Measurements from ENCODE around the gene PDZD2.
"Not testable (repeated sequence)": the region's sequence is repeated elsewhere in the genome, so short reads cannot be mapped to it uniquely, and the experiment has no call there.

The PDZD2 gene

DNA sequence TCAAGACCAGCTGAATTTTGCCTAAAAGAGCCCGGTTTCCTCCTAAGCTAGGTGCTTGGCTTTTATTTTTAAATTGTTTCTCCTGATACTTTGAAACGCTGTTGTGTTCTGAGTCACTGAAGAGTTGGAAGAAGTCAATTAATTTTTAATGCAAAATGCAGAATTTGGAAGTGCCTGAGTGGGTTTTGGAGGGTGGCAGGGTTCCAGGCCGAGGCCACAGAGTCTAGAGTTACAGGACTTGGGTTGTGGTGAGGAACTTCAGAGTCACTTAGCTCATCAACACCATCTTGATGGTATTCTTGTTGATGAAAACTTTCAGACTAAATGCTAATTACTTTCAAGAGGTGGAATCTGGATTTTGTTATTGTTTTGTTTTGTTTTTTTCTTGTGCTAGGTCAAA is 130.6 kb downstream of the PDZD2 start:
- DNase-seq (ENCODE audit: low spot score) = no peak

DNA sequence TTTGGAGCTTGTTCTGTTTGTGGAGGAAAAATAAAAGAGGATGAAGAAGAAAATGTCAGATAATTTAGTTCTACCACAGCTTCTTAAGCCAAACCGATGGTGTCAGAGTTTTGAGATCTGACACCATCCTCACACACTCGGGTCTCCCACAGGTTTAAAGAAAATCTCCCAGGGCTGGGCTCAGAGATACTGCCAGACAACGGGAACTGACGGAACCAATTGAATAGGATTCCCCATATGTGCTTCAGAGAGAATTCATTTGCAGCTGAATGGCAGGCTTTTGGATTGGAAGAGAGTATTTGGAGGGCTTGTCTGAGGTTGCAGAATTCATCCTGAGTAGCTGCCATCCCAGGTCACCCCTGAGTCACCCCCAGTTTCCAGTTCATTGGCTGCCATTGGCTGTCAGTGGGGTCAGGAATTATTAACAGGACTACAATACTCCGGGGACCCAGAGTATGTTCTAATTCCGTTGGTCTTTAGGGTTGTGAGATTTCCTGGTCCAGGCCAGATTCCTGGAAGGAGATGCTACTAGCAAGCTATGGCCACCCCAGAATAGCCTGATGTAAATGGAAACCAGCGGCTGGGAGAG is 131.3 kb downstream of the PDZD2 start:
- DNase-seq (ENCODE audit: low spot score) = no peak

DNA sequence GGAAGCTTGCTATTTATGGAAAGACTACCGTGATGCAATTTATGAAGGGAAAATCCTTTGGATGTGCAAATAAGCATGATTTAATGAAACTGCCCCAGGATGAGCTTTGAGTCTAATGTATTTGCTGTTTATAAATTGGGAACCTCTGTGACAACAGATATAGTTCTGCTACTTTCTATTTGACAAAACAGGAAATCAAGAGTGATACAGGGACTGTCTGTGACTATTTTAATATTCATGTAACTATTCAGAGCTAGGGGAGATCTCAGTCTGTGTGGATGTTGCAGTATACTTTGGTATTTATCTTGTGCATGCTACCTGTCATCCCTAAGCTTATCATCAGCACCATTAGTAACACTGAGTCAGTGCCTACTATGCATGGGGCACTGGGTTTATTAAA is 132.1 kb downstream of the PDZD2 start:
- DNase-seq (ENCODE audit: low spot score) = no peak

DNA sequence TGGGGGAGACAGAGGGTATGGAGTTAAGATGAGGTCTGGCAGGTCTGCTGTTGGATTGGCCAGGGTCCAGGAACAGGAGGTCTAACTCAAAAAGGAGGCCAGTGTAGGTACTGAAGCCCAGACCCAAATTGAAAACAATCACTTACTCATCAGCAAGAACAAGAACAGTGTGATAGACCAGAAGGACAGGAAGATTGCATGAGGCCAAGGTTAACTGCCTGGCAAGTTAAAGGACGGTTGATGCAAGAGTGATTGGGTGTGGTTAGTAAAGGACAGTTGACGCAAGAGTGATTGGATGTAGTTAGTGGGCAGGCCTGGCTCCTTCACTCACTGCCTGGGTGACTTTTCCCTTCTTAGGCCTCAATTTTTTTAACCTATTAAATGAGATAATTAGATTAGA is 132.6 kb downstream of the PDZD2 start:
- no peak for DNase-seq (ENCODE audit: low spot score)

DNA sequence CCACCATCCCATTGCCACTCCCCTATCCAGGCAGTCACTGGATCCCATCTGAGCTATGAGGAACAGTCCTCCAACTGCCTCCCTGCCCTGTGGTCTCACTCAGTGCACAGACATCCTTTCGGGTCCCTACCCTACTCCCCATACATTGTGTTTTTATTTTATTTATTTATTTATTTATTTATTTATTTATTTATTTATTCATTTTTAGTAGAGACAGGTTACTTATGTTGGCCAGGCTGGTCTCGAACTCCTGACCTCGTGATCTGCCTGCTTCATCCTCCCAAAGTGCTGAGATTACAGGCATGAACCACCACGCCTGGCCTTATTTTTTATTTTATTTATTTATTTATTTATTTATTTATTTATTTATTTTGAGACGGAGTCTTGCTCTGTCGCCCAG is 137.4 kb downstream of the PDZD2 start:
- DNase-seq (ENCODE audit: low spot score) = not testable (repeated sequence)

DNA sequence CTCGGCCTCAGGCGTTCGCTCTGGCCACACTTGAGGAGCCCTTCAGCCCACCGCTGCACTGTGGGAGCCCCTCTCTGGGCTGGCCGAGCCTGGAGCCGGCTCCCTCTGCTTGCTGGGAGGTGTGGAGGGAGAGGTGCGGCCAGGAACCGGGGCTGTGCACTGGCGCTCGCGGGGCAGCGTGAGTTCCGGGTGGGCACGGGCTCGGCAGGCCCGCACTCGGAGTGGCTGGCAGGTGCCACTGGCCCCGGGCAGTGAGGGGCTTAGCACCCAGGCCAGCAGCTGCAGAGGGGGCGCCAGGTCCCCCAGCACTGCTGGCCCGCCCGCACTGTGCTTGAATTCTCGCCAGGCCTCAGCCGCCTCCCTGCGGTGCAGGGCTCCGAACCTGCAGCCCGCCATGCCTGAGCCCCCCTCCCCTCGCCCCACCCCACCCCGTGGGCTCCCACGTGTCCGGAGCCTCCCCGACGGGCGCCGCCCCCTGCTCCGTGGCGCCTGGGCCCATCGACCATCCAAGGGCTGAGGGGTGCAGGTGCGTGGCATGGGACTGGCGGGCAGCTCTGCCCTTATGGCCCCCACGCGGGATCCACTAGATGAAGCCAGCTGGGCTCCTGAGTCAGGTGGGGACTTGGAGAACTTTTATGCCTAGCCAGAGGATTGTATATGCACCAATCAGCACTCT is 138.2 kb downstream of the PDZD2 start:
- no peak for DNase-seq (ENCODE audit: low spot score)

DNA sequence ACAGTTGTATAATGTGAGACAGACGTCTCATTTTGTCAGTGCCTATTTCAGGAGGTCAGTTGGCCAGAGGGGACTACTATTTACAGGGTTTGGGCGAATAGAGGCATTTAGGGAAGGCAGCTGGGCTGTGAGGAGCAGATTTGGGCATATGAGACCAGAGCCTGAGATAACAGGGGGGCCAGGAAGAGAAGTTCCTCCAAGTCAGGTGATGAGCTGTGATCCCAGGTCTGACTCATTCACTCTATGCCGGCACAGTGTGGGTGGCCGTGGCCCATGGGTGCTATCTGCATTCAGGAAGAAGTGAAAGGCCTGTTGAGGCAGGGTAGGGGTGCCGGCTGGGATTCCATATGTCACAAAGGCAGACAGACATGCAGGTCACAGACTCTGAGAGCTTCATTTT is 142.8 kb downstream of the PDZD2 start:
- peak; percentile 23 for DNase-seq (ENCODE audit: low spot score)

DNA sequence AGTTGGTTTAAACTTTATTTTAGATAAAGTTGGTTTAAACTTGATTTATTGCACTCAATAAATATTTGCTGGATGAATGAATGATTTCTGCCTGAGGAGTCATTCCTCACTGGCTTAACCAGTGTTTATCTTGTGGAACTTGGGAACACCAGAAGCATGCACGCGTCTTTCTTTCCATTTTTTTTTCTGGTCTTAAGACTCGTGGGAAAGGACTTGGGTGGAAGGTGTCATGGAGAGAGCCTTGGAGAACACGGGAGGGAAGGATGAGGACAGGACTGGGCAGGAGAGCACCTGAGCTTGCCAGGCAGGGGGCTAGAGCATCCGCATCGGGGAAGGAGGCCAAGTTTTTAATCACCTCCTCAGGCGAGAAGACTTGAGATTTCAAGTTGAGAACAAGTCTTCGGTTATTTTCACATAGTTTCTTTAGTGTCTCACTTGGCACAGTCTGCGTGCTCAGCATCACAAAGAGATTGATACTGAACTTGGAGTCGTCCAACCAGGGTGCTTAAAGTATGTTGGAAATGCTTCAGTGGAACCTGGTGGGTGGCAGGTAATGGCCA is 144.2 kb downstream of the PDZD2 start:
- DNase-seq (ENCODE audit: low spot score) = no peak

DNA sequence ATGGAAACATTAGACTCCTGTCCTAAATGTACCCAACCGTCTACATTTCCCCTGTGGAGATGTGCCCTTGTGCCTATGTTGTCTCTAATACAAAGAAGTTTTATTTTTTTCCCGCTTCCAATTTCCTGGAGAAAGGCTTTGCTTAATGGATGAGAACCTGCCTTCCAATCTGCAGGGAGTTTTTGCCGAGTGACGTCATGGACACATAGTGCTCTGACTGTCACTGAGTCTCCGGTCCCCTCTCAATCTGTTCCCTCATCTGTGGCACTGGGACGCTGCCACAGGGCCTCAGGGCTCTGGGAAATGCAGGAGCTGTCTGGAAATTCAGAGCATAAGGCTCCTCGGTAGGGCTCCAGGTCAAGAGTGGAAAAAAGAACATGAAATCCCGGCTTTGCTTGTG is 144.8 kb downstream of the PDZD2 start:
- no peak for DNase-seq (ENCODE audit: low spot score)

DNA sequence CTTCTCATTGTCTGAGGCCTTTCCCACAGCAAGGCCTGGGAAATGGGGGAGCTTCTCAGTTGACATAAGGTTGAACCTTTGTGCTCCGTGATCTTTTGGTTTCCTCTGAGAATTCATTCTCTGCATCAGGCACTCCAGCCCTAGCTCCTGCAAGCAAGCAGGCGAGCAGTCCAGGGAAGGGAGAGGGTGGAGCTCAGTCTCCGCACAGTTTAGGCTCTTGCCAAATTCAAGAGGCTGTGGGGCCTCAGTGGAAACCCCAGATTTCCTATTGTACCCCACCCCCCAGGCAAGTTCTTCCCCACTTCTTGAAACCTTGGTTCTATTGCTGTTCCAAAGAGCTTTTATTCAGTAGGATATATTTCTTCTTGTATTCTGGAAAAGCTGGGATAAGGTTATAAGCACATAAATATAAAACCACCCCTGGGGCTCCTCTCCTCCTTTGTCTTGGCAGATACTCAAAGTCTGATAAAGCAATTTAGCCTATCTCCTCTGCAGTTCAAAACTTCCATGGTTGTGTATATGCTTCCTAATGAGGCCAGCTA is 147.2 kb downstream of the PDZD2 start:
- no peak for DNase-seq (ENCODE audit: low spot score)

DNA sequence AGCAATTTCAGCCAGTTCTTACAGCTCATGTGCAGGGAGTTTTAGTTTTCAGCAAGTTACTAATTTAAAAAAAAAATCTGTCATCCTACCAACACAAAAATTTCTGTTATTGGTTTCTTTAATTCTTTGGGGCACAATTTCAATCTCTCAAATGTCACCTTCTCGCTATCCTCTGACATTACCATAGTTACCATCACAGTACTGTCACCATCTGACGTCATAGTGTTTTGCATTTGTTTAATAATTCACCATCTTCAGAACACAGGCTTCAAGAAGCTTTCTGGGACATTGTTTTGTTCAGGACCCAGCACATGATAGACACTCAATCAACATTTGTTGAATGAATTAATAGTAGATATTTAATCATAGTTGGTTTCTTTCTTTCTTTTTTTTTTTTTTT is 155.1 kb downstream of the PDZD2 start:
- no peak for DNase-seq (ENCODE audit: low spot score)

DNA sequence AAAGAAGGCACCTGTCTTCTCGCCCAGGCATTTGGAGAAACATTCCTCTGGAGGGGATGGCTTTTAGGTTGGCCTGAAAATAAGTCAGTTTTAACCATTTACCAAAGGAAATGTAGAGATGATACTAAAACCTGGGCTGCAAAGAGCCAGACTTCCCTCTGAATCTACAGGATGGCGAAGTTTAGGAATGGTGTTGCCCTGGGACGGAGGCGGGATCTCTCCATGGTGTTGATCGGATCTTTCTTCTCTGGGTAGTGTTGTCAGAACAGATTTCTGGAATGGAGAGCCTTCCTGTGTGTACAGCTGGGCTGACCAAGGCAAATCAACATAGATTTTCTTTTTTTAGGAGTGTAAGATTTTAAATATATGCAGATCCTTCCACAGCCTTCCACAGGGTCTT is 159.2 kb downstream of the PDZD2 start:
- no peak for DNase-seq (ENCODE audit: low spot score)

DNA sequence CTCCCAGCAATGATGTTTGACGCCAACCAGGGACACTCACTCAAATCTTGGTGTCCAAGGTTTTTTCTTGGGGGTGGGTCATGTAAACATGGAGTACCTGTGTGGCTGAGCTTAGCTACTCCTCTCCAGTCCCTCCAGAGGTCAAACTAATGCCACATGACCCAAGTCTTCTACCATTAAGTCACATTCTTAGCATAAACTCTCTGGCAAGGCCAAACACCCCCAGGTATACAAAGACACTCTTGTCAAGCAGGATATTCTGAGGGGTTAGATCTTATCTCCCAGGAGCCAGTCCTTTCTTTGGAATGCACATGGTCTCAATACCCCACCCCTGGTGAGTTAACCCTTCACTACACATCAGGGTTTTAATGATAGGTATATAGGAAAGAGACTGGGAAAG is 161.4 kb downstream of the PDZD2 start:
- no peak for DNase-seq (ENCODE audit: low spot score)

DNA sequence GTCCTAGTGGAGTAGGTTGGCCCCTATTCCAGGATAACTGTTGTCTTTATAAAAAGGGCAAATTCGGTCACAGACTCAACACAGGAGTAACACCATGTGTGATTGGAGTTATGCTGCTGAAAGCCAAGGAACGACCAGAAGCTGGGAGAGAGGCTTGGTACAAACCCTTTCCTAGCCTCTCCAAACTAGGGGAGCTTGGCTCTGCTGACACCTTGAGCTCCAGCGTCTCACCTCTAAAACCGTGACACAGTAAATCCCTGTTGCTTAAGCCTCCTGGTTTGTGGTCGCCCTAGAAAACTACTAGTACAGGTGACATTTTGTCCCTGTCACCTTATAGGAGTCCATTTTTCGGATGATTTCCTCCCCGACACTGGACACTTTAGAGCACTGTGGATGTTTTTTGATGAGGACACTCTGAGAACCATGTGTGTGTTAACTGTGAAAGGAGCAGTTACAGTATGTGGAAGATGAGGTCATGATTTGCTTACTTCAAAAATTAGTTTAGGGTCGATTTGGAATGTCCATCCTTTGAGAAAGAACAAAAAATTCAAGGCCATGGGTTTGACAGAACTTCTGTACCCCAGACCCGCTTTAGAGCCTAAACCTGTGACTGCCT is 167.0 kb downstream of the PDZD2 start:
- DNase-seq (ENCODE audit: low spot score) = no peak

DNA sequence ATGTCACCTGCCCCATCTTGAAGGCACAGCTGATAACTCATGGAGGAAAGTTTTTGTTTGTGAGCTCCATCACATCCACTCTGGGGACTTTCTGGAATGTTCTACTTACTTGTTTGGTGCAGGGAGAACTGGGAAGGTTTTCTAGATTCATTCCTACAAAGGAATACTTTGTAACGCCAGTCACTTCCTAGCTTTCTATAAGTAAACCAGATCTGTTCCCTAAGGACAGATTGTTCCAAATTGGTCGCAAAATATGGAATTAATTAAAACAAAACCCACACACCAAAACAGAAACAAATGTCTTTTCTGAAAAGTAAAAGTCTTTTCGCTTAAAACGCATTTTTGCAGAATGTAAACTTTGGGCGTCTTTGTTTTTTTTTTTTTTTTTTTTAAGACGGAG is 167.6 kb downstream of the PDZD2 start:
- no peak for DNase-seq (ENCODE audit: low spot score)

DNA sequence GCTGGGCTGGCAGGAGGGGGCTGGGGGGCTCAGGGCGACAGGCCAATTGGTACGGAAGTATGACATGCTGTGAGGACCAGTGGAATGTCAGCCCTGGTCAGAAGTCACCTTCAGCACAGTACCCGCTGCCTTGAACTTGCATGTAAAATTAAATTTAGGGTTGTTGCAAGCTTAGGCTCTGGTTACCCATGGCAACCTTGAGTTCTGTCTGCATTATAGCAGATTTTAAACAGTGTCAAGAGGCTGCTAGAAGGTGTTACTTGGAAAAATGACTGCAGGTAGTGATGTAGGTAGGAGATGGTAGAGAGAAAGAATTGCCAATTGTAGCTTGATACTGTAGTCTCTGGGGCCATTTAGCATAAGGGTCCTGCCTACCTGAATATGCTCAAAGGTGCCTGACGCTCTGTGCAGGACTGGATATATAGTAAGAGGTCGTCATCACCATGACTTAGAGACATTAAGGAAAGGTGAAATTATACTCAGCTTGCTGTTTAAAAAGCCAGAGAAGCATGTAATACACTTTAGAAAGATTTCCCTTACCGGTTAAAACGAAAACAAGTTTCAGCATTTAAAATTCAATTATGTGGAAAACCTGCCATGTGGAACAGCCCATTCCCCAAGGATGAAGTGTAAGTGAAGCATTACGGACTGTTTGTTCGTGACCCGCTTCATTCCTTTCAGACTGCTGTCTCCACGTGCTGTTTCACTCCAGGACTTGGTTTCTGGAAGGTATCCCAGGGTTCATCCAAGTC is 169.0 kb downstream of the PDZD2 start:
- no peak for DNase-seq (ENCODE audit: low spot score)

DNA sequence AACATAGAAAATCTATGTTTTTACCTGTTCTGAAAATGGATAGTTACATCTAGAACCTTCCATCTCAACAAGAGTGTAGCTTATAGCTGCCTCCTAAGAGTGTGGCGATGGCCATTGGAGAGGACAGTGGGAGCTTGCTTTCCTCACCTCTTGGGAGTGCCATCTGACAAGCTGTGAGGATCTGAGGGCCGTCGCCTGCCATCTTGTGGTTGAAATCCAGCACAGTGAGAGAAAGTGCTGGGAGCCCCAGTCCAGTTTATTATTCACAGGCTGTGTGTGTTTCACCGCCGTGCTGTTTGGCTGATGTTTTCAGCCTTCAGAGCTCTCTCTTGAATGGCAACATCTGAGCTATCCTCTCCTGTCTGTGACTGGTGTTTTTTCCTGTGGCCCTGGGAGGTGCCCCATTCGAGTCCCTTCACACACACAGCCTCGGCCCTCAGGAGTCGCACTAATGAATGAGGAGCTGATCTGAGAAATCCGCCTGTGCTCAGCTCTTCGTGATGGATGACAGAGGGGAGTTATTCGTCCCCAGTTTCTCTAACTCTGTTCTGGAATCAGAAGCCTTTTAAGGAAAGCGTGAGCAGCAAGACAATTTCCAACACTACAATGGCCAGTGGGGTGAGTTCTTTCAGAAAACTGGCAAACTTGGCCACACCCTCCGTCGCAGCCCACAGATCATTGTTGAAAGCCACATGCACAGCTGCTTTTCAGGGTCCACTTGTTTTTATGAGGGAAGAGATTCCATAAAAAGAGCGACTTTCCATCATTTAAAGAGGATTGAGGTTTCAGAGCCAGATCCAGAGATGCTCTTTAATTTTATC is 170.3 kb downstream of the PDZD2 start:
- DNase-seq (ENCODE audit: low spot score) = peak; percentile 65

DNA sequence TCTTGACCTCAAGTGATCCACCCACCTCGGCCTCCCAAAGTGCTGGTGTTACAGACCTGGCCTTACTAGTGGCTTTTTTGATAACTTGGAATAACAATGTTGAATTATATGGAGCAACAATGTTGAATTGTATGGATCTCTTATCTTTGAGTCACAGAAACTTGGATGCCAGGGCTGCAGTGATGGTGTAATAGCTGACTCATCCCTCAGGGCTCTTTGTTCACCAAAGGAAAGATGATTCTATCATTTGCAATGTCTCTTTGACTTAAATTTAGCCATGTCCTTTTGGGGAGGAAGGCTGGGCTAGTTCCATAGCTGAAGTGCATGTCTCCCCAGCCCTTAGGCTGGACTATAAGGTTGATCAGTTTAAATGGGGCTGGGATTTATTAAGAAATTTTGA is 172.3 kb downstream of the PDZD2 start:
- DNase-seq (ENCODE audit: low spot score) = peak; percentile 90

DNA sequence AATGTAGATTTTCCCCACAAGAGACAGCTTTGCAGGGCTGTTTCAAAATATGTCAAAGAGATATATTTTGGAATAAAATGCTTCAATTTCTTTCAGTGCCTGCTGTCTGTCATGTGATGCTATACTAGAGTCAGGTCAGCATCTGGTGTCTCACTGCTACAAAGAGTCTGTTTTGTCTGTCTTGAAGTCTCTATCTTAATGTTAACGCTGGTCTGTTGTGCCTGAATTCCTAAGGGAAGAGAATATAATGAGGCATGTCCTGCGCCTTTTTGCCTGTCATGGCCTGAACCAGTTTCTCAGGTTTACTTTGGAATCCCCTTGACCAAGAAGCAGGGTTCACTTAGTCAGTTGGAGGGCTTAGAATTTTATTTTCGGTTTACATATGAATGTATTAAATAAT is 176.4 kb downstream of the PDZD2 start:
- peak; percentile 43 for DNase-seq (ENCODE audit: low spot score)

DNA sequence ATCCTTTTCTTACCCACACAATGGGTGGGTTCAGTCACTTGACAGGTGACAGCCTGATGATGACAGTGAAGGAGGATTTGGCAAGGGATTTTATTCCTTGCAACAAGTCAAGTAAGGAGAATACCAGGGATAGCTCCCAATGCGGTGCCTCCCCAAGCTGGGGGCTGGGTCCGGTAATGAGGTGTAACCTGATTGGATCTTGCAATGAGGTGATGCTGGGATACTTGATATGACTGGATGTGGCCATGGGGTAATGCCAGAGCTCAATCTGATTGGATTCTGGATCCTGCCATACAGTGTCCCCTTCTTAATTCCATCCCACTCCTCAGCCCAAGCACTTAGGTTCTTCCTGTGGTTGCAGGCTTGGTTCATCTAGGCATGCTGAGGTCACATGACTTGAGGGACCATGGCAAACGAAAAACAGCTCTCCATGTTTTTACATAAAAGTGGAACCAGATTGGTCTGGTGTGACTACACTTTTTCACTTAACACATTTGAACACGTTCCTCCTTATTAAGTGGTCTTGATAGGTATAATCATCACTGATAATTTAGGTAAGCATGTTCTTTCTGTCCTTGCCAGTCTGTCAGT is 181.1 kb downstream of the PDZD2 start:
- DNase-seq (ENCODE audit: low spot score) = no peak

DNA sequence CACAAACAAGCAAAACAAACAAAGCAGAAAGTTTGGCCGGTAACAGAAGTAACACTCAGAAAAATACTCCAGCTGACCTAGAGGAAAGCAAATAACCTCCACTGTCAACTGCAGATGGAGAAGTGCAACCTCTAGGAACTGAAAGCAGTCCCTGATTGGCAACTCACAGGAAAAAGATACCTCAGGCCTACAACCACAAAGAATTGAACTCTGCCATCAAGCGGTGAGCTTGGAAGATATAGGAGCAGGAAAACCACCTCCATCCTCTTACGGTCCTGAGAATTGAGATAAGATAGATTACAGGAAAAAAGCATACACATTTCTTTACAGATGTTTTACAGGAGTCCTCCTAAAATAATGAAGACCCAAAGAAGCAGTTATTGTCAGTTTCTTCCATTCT is 184.5 kb downstream of the PDZD2 start:
- DNase-seq (ENCODE audit: low spot score) = no peak

All from COLO829 (cell line).